Ascending aorta (tissue), 2 donors: ENCODE measurements around the gene UAP1. TPM values are rescaled to one million over a fixed set of nuclear protein-coding genes. Genes with fewer than 3 reads are reported as not detected.
"Not testable (repeated sequence)": the region's sequence is repeated elsewhere in the genome, so short reads cannot be mapped to it uniquely, and the experiment has no call there.

Experiments
- DNase-seq, 2 donors: peaks; one replicate each; pipeline ENCODE4 v3.0.0-alpha.2; 2019; ENCODE audit warnings: low spot score in 2 of 2
- H3K27ac ChIP-seq, 2 donors: fragments of 200-600 bp; sonication (generic); one replicate each; pipeline ENCODE4 v1.5.1; 2016 to 2017; ENCODE audit warnings: mild to moderate bottlenecking in 1 of 2
- H3K27me3 ChIP-seq: fragments of 200-600 bp; sonication (generic); one replicate; pipeline ENCODE4 v1.5.1; 2017
- H3K36me3 ChIP-seq, 2 donors: fragments of 200-600 bp; sonication (generic); one replicate each; pipeline ENCODE4 v1.5.1; 2016
- H3K4me1 ChIP-seq, 2 donors: fragments of 200-600 bp; sonication (generic); one replicate each; pipeline ENCODE4 v1.5.1; 2016 to 2017; ENCODE audit warnings: mild to moderate bottlenecking in 1 of 2
- H3K4me3 ChIP-seq, 2 donors: fragments of 200-600 bp; sonication (generic); one replicate each; pipeline ENCODE4 v1.5.1; 2016 to 2017; ENCODE audit warnings: mild to moderate bottlenecking in 1 of 2
- H3K9me3 ChIP-seq, 2 donors: fragments of 200-600 bp; sonication (generic); one replicate each; pipeline ENCODE4 v1.5.1; 2016
- CTCF ChIP-seq, 3 experiments: fragments of 200-600 bp in 2 of 3; fragments of 450-650 bp in 1 of 3; sonication (generic) in 2 of 3; IDR thresholded peaks; one replicate each; pipeline ENCODE4 v1.5.1; 2016 to 2019; ENCODE audit warnings: antibody characterized with exemption in 3 of 3, mild to moderate bottlenecking in 1 of 3, moderate library complexity in 1 of 3
- intact Hi-C: fragments of 100-400 bp; cut with DNase I; formaldehyde crosslinking; loops from one replicate; pipeline ENCODE4 v1.15.1; 2023
- total RNA-seq: library from RNA; depleted of rRNA; stranded (reverse); fragments of >200 nt; gene quantifications from one replicate; pipeline ENCODE4 v1.1.0, GENCODE V29; 2016

The UAP1 gene
- total RNA-seq, 1 donor from 2014 or later: 32.7 TPM

- H3K4me1 ChIP-seq: peaks cover 0 to 15% of the 10 kb centered on the region in 2 donors
- peaks cover 3 to 25% of the 10 kb centered on the region in 2 donors for H3K36me3 ChIP-seq
- H3K27ac ChIP-seq: no peak overlapping the region
- intact Hi-C loops: no loop called here
- H3K27me3 ChIP-seq: no peaks in the 10 kb centered on the region
- no peaks in the 10 kb centered on the region for H3K9me3 ChIP-seq
- TF ChIP-seq CTCF (IDR thresholded peaks at IDR 0.05): no peak
- DNase-seq: no peak
- no peak overlapping the region for H3K4me3 ChIP-seq
Measured at GRCh38 chr1:162571696-162572095, 10.2 kb downstream of the UAP1 start.

- H3K27ac ChIP-seq: no peak overlapping the region
- H3K27me3 ChIP-seq: no peaks in the 10 kb centered on the region
- no peak overlapping the region for H3K4me3 ChIP-seq
- DNase-seq: no peak
- intact Hi-C loops: no loop called here
- H3K9me3 ChIP-seq: no peaks in the 10 kb centered on the region
- H3K4me1 ChIP-seq: peaks cover 0 to 15% of the 10 kb centered on the region in 2 donors
- H3K36me3 ChIP-seq: peaks cover 3 to 26% of the 10 kb centered on the region in 2 donors
- TF ChIP-seq CTCF (IDR thresholded peaks at IDR 0.05): no peak
Measured at GRCh38 chr1:162573136-162573535, 11.6 kb downstream of the UAP1 start.

GRCh38 chr1:162578071-162578700 is 16.7 kb downstream of the UAP1 start:
- Histone ChIP-seq H3K27me3 (no peaks in the 10 kb centered on the region), H3K9me3 (no peaks in the 10 kb centered on the region), H3K4me3 (no peak overlapping the region), H3K27ac (no peak overlapping the region), H3K36me3 (peaks cover 28 to 55% of the 10 kb centered on the region in 2 donors), H3K4me1 (peaks cover 0 to 3% of the 10 kb centered on the region in 2 donors)
- no peak for DNase-seq
- intact Hi-C loops: no loop called here
- no peak for TF ChIP-seq CTCF (IDR thresholded peaks at IDR 0.05)

- no peak for TF ChIP-seq CTCF (IDR thresholded peaks at IDR 0.05)
- Histone ChIP-seq H3K36me3 (peaks cover 35 to 61% of the 10 kb centered on the region in 2 donors), H3K4me1 (no peaks in the 10 kb centered on the region), H3K27me3 (no peaks in the 10 kb centered on the region), H3K27ac (no peak overlapping the region), H3K4me3 (no peak overlapping the region), H3K9me3 (no peaks in the 10 kb centered on the region)
- intact Hi-C loops: no loop called here
- no peak for DNase-seq
Measured at GRCh38 chr1:162578936-162579335, 17.4 kb downstream of the UAP1 start.

- H3K36me3 ChIP-seq: peaks cover 44 to 71% of the 10 kb centered on the region in 2 donors
- no peak overlapping the region for H3K27ac ChIP-seq
- no peak for DNase-seq
- no peaks in the 10 kb centered on the region for H3K27me3 ChIP-seq
- no peak overlapping the region for H3K4me3 ChIP-seq
- TF ChIP-seq CTCF (IDR thresholded peaks at IDR 0.05): no peak
- H3K4me1 ChIP-seq: no peaks in the 10 kb centered on the region
- H3K9me3 ChIP-seq: no peaks in the 10 kb centered on the region
- intact Hi-C loops: no loop called here
Measured at GRCh38 chr1:162580308-162580707, 18.8 kb downstream of the UAP1 start.

- H3K4me1 ChIP-seq, DNase-seq, H3K27me3 ChIP-seq, H3K9me3 ChIP-seq, H3K27ac ChIP-seq, H3K4me3 ChIP-seq, intact Hi-C loops: not testable (repeated sequence)
- H3K36me3 ChIP-seq: peaks cover 47 to 74% of the 10 kb centered on the region in 2 donors
Measured at GRCh38 chr1:162582901-162583300, 21.4 kb downstream of the UAP1 start.

GRCh38 chr1:162585101-162585500 is 23.6 kb downstream of the UAP1 start:
- H3K27ac ChIP-seq, H3K9me3 ChIP-seq, H3K27me3 ChIP-seq, H3K4me1 ChIP-seq, intact Hi-C loops, H3K4me3 ChIP-seq, DNase-seq: not testable (repeated sequence)
- peaks cover 49 to 68% of the 10 kb centered on the region in 2 donors for H3K36me3 ChIP-seq
